OCI-LY1 (cell line): Measurements from ENCODE around the gene KRT6A.

Source experiments
- EZH2 ChIP-seq: fragments of 200-600 bp; sonication (generic), shearing (Covaris generic); IDR thresholded peaks from 2 replicates; pipeline ENCODE4 v1.8.0; 2017; ENCODE audit warnings: borderline replicate concordance, mixed run types, mild to moderate bottlenecking, antibody characterized with exemption, low read length, moderate library complexity, mixed read lengths
- TF ChIP-seq, protein P1 (sequence below): fragments of 200-600 bp; sonication (generic), shearing (Covaris generic); IDR thresholded peaks from 2 replicates; pipeline ENCODE4 v1.5.1; 2017; ENCODE audit warnings: mild to moderate bottlenecking, antibody characterized with exemption, low read length, moderate library complexity, mixed read lengths

DNA sequence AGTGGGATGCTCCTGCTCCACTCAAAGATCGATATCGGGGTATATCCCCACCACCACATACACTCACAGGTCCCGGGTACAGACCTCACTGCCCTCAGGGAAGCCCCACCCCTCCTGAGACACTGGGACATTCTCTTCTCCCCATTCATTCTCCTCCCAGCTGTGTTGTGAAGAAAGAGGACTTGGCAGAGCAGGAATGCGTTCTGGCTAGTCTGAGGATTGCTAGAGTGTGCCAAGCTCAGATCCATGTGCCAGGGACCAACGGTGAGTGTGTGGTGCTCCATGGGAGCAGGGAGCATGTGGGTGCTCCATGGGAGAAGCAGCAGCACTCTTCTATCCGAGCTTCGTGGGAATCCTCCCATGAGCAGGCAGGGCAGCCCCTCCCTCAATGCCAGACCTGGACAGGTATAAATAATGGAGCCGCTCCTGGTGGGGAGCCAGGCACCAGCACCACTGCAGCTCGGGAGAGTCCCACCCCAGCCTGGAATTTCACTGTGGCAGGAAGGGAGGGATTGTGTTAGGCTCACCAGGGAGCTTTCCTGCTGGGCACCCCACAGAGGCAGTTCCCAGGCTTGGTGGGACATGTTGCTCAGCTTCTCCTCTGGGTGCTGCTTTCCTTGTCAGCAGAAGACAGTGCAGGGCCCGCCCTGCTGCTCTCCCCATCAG lies 29.4 kb upstream of the KRT6A start:
- TF ChIP-seq, protein P1, sequence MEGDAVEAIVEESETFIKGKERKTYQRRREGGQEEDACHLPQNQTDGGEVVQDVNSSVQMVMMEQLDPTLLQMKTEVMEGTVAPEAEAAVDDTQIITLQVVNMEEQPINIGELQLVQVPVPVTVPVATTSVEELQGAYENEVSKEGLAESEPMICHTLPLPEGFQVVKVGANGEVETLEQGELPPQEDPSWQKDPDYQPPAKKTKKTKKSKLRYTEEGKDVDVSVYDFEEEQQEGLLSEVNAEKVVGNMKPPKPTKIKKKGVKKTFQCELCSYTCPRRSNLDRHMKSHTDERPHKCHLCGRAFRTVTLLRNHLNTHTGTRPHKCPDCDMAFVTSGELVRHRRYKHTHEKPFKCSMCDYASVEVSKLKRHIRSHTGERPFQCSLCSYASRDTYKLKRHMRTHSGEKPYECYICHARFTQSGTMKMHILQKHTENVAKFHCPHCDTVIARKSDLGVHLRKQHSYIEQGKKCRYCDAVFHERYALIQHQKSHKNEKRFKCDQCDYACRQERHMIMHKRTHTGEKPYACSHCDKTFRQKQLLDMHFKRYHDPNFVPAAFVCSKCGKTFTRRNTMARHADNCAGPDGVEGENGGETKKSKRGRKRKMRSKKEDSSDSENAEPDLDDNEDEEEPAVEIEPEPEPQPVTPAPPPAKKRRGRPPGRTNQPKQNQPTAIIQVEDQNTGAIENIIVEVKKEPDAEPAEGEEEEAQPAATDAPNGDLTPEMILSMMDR = no peak
- no peak for TF ChIP-seq EZH2
